ENCODE measurements around the gene CNTNAP2.

GRCh38 chr7:146291900-146292299, 175.3 kb downstream of the CNTNAP2 start:
- TF ChIP-seq GATA2 (IDR thresholded peaks at IDR 0.05; ENCODE audit: low read depth, low read length): no peak
- TF ChIP-seq GATA3 (IDR thresholded peaks at IDR 0.05; ENCODE audit: low read depth, low read length): no peak
